Measurements from ENCODE around the gene ATP6V0A1. TPM values are rescaled to one million over a fixed set of nuclear protein-coding genes. Genes with fewer than 3 reads are reported as not detected.

The ATP6V0A1 gene
- total RNA-seq, 1 experiment from 2014 or later: 82.8 TPM

GRCh38 chr17:42529061-42529460, 70.4 kb downstream of the ATP6V0A1 start:
- peaks cover 42% of the 10 kb centered on the region for H3K4me1 Mint-ChIP-seq (ENCODE audit: low read depth, unreplicated experiment)
- H3K36me3 Mint-ChIP-seq (ENCODE audit: insufficient read depth, unreplicated experiment): peaks cover 12% of the 10 kb centered on the region
- H3K9me3 ChIP-seq: no peaks in the 10 kb centered on the region
- H3K9me3 Mint-ChIP-seq (ENCODE audit: unreplicated experiment): no peaks in the 10 kb centered on the region
- ChIA-PET POLR2A (no interaction called here), CTCF (interaction anchor here (0.7 kb wide), 3 partner anchors 50 to 233 kb away, joined by 3 to 4 read pairs (median 4); no protein-coding TSS in a partner anchor)
- H3K27me3 ChIP-seq (replicated peaks; ENCODE audit: control insufficient read depth, insufficient read depth, low read length): no peaks in the 10 kb centered on the region
- no peak for TF ChIP-seq CTCF (IDR thresholded peaks at IDR 0.05; ENCODE audit: insufficient read depth in 1 of 2, low read depth in 1 of 2, low read length in 1 of 2, severe bottlenecking in 1 of 2, unreplicated experiment in 1 of 2)
- BruUV-seq (replicated peaks): no TSS peak
- H3K4me3 Mint-ChIP-seq (ENCODE audit: unreplicated experiment): no peak overlapping the region
- H3K27ac Mint-ChIP-seq (ENCODE audit: unreplicated experiment): no peak overlapping the region
- H3K36me3 ChIP-seq (ENCODE audit: control insufficient read depth, insufficient read depth, low read length): no peaks in the 10 kb centered on the region
- intact Hi-C loops (cut with micrococcal nuclease; ENCODE audit: unreplicated experiment): no loop called here
- H3K27me3 Mint-ChIP-seq (ENCODE audit: insufficient read depth, unreplicated experiment): no peaks in the 10 kb centered on the region
- DNase-seq: no peak
- no peak overlapping the region for H3K4me3 ChIP-seq (ENCODE audit: low read depth, low read length)
- peaks cover 31% of the 10 kb centered on the region for H3K4me1 ChIP-seq

GRCh38 chr17:42530952-42531454, 72.3 kb downstream of the ATP6V0A1 start:
- peaks cover 12% of the 10 kb centered on the region for H3K36me3 Mint-ChIP-seq (ENCODE audit: insufficient read depth, unreplicated experiment)
- no peaks in the 10 kb centered on the region for H3K27me3 ChIP-seq (replicated peaks; ENCODE audit: control insufficient read depth, insufficient read depth, low read length)
- H3K9me3 Mint-ChIP-seq (ENCODE audit: unreplicated experiment): no peaks in the 10 kb centered on the region
- no peaks in the 10 kb centered on the region for H3K27me3 Mint-ChIP-seq (ENCODE audit: insufficient read depth, unreplicated experiment)
- peak; percentile 58 to 74 for DNase-seq
- H3K4me1 Mint-ChIP-seq (ENCODE audit: low read depth, unreplicated experiment): peaks cover 43% of the 10 kb centered on the region
- intact Hi-C loops (cut with micrococcal nuclease; ENCODE audit: unreplicated experiment): loop anchor here (2.0 to 5.0 kb wide), 2 partner anchors 46 to 72 kb away; partner anchors contain the start of genes ATP6V0A1 and PSMC3IP
- no peaks in the 10 kb centered on the region for H3K36me3 ChIP-seq (ENCODE audit: control insufficient read depth, insufficient read depth, low read length)
- POLR2A ChIA-PET: interaction anchor here (1.6 kb wide), 1 partner anchor 143 kb away, joined by 6 read pairs; the partner anchor contains the start of gene STAT3
- CTCF ChIA-PET: interaction anchor here (1.2 to 1.3 kb wide), 2 partner anchors 13 to 47 kb away, joined by 6 to 8 read pairs; no protein-coding TSS in a partner anchor
- peaks cover 40% of the 10 kb centered on the region for H3K4me1 ChIP-seq
- BruUV-seq (replicated peaks): no TSS peak
- no peak overlapping the region for H3K4me3 ChIP-seq (ENCODE audit: low read depth, low read length)
- H3K9me3 ChIP-seq: no peaks in the 10 kb centered on the region
- peak overlapping the region; percentile 93 for H3K27ac Mint-ChIP-seq (ENCODE audit: unreplicated experiment)
- TF ChIP-seq CTCF (IDR thresholded peaks at IDR 0.05; ENCODE audit: insufficient read depth in 1 of 2, low read depth in 1 of 2, low read length in 1 of 2, severe bottlenecking in 1 of 2, unreplicated experiment in 1 of 2): no peak
- peak overlapping the region; percentile 92 for H3K4me3 Mint-ChIP-seq (ENCODE audit: unreplicated experiment)

- CTCF ChIA-PET: interaction anchor here (0.6 to 0.8 kb wide), 2 partner anchors 143 to 232 kb away, joined by 4 to 5 read pairs; no protein-coding TSS in a partner anchor
- POLR2A ChIA-PET: interaction anchor here (0.6 to 1.6 kb wide), 7 partner anchors 9 to 143 kb away, joined by 3 to 6 read pairs (median 4); partner anchors contain the start of genes CAVIN1 and STAT3
- Mint-ChIP-seq H3K27me3 (ENCODE audit: insufficient read depth, unreplicated experiment) (no peaks in the 10 kb centered on the region), H3K4me1 (ENCODE audit: low read depth, unreplicated experiment) (peaks cover 43% of the 10 kb centered on the region), H3K9me3 (ENCODE audit: unreplicated experiment) (no peaks in the 10 kb centered on the region), H3K4me3 (ENCODE audit: unreplicated experiment) (peak overlapping the region; percentile 92), H3K27ac (ENCODE audit: unreplicated experiment) (peak overlapping the region; percentile 93), H3K36me3 (ENCODE audit: insufficient read depth, unreplicated experiment) (peaks cover 12% of the 10 kb centered on the region)
- peak; percentile 40 to 64 for TF ChIP-seq CTCF (IDR thresholded peaks at IDR 0.05; ENCODE audit: insufficient read depth in 1 of 2, low read depth in 1 of 2, low read length in 1 of 2, severe bottlenecking in 1 of 2, unreplicated experiment in 1 of 2)
- no peaks in the 10 kb centered on the region for H3K36me3 ChIP-seq (ENCODE audit: control insufficient read depth, insufficient read depth, low read length)
- intact Hi-C loops (cut with micrococcal nuclease; ENCODE audit: unreplicated experiment): loop anchor here (2.0 to 5.0 kb wide), 2 partner anchors 46 to 73 kb away; partner anchors contain the start of genes ATP6V0A1 and PSMC3IP
- no peaks in the 10 kb centered on the region for H3K9me3 ChIP-seq
- peaks cover 40% of the 10 kb centered on the region for H3K4me1 ChIP-seq
- DNase-seq: peak; percentile 90 to 91
- no peaks in the 10 kb centered on the region for H3K27me3 ChIP-seq (replicated peaks; ENCODE audit: control insufficient read depth, insufficient read depth, low read length)
- peak overlapping the region; percentile 58 for H3K4me3 ChIP-seq (ENCODE audit: low read depth, low read length)
- no TSS peak for BruUV-seq (replicated peaks)
Measured at GRCh38 chr17:42531455-42532354, 73.0 kb downstream of the ATP6V0A1 start.
